Stimulated activated CD4-positive, alpha-beta T cell treated with anti-CD3 and anti-CD28 coated beads, TNF-alpha, amount 100 ng/mL, for 24 hours (primary cell): Measurements from ENCODE around the gene MINDY1.

Experiments
- DNase-seq, 3 experiments: peaks; one replicate each; pipeline ENCODE4 v3.0.0-alpha.2; 2020; ENCODE audit warnings: low read depth in 3 of 3

MINDY1 gene

DNA sequence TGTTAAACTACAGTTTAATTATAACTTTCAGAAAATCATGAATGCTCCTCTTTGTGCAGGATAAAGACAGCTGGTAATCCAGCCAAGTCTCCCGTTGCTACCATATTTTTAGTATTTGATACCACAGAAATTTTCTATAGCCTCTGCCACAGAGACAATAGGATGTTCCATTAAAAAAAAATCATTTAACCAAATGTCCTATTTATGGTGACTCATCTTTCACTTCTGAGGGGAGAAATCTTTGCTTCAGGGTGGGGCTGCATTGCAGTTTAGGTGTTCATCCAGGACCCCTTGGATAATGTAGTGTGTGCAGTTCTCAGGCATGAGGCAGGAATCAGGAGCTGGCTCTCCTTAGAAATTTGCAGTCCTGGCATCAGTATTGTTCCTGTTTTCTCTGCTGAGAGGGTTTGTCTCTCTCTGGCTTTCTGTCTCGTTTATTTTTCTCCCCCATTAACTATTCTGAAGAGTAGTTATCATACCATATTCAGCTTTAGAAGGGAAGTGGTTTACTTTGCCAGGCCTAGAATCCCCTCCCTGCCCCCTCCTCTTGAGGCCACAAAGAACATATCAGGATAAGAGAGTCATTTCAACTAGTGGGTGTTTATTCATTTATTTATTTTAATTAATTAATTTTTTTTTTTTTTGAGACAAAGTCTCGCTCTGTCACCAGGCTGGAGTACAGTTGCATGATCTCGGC lies 4.6 kb upstream of the MINDY1 start:
- no peak for DNase-seq

- no peak for DNase-seq
These were observed 3.6 kb upstream of the MINDY1 start for GRCh38 chr1:151010346-151010726.

- no peak for DNase-seq
These were observed 3.1 kb upstream of the MINDY1 start for GRCh38 chr1:151009674-151010345.

DNA sequence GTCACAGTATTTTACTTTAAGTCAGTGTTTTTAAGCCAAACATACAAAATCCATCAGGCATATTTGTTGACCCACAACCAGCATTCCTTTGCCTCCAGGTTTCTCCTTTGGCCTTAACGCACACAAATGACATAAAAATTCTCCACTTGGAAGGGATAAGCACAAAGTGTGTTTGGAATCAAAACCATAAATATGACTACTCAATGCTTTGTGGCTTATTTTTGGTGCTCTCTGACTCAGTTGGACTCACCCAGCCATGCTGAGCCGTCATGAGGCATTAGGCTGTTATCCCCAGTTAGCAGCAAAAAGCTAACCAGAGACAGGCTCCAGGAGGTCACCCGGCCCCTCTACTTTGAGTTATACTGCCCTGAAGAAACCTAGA lies 2.5 kb upstream of the MINDY1 start:
- DNase-seq: no peak

DNA sequence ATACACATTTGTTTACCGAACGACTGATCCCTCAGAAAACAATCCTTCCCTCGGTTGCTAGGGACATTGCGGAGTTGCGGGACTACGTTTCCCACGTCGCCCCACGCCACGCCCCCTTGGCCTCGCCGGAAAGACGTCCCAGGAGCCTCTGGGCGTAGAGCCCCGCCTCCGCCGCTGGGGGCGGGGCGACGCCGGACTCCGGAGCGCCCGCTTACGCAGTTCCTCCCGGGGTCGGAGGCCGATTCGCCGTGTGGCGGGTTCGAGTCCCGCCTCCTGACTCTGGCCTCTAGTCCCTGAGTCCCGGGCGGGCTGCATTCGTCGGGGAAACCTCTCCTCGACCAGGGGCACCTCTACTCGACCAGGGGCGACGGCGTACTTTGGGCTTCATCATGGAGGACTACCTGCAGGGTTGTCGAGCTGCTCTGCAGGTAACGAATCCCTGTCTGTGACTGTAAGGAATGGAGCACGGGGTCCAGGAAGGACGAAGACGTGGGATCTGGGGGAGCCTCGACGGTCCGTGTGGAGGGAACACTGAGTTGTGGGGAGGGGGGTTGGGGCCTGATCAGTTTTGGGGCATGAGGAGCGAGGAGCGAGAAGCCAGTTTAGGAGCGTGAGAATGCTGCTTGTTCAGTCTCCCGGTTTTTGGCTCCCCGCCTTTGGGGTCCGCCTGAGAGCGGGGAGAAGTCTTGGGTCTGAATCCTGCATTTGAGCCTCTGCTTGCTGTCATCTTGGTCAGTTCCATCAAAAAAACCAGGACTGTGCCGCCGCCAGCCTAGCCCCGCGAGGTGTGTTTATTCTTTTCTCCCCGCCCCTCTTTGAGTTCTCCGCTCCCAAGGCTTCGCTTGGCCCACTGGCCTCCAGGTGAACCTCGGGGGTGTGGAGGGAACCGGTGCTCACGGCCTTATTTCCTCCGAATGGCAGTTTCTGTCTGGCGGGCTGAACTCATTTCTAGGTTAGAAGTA lies 1.8 kb upstream of the MINDY1 start, which contains the start of gene PRUNE1:
PRUNE1 (plus strand) TSS at position 206 of the 962 bp plus-strand sequence; CDS start at position 390, 184 bp downstream.
- peak; percentile 92 to 97 (median 93) for DNase-seq

GRCh38 chr1:151007853-151008243 lies 1.1 kb upstream of the MINDY1 start:
- no peak for DNase-seq

GRCh38 chr1:151005729-151006319 lies 878 bp downstream of the MINDY1 start:
- no peak for DNase-seq

DNA sequence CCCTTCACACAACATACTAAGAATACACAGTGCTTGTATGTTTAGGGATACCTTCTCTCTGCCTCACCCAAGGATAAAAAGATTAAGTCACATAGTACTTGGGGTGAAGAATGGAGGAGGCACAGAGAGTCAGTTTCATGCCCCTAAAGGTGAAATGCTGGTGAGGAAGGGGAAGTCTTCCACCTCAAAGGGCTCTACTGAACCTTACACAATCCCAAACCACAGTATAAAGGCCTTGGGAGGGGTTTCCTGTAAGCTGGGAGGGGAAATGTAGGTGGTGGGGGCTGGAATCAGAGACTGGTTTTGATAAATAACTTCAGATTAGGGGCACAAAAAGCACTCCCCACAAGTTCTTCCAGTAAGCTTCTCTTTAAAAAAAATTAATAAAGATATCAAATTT lies 3.5 kb downstream of the MINDY1 start:
- DNase-seq: no peak

GRCh38 chr1:151002611-151003010 lies 4.1 kb downstream of the MINDY1 start:
- no peak for DNase-seq

DNA sequence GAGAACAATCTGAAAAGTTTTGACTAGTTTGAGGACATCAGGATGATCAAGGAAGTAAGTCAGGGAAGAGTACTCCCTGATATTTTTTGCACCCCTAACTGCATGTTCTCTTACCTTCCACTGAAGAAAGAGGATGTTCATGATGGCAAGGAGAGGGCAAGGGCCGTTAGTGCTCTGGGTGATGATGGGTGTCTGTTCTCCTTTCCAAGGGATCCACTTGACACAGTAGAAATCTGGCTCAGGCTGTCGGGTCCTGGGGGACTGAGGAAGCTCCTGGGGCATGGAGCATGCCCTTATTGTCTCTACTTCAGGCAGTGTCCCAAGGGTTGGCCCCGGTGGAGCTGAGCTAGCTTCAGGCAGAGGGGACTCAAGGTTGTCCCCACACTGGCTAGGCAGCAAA lies 4.7 kb downstream of the MINDY1 start:
- no peak for DNase-seq

DNA sequence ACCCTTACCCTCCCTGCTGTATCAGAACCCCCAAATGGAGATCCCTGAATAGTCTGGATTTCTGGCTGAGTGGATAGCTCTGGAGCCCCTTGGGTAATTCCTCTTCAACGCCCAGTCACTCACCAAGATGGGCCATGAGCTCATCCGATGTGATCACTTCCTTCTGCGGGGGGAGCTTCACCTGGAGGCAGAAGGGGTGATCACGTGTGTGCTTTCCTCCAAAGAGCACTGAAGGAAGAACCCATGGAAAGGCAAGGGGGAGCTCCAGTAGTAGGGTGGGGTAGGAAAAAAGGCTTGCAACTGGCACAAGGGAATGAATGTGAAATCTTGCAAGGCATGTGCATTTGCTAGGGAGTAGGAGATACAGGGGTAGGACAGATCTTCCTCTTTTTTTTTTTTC lies 5.1 kb downstream of the MINDY1 start:
- DNase-seq: no peak

DNA sequence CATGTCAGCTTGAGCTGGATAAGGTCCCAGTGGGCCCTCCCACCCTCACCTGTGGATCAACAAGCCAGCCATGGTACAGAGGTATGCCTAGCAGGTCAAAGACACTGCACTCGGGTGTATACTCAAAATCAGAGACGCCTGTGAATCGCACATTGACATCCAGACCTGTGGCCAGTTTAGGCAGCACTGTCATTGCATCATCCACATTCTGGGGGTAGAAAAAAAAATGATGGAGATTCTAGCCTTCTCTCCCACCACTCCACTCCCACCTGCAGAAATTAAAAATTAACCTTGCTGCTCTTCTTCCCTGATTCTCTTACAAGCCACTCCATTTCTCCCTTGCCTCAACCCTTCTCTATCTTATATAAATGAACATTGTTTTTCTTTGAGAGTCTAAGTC lies 6.3 kb downstream of the MINDY1 start:
- DNase-seq: no peak

- no peak for DNase-seq
These were observed 6.8 kb downstream of the MINDY1 start for GRCh38 chr1:150999926-151000325.

GRCh38 chr1:150999051-150999674 lies 7.5 kb downstream of the MINDY1 start:
- DNase-seq: peak in 1 of 3 experiments; percentile 26

DNA sequence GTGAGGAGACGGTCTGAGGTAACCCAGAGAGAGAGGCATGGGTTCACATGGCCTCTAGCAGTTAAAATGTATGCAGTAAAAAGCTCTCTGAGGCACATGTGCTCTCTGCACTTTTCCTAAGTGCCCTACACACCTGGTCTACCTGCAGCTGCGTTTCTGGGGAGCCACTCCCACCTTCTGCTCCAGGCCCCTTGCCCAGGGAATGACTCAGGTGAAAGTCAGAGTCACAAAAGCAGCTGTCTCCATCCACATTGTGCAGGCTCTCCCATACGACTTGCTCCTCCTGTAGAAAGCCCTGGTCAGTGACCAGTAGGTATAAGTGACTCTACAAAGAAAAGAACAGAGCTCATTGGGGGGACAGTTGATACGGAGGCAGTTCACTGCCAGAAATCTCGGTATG lies 8.8 kb downstream of the MINDY1 start:
- no peak for DNase-seq

- DNase-seq: no peak
These were observed 9.4 kb downstream of the MINDY1 start for GRCh38 chr1:150997126-150997872.

DNA sequence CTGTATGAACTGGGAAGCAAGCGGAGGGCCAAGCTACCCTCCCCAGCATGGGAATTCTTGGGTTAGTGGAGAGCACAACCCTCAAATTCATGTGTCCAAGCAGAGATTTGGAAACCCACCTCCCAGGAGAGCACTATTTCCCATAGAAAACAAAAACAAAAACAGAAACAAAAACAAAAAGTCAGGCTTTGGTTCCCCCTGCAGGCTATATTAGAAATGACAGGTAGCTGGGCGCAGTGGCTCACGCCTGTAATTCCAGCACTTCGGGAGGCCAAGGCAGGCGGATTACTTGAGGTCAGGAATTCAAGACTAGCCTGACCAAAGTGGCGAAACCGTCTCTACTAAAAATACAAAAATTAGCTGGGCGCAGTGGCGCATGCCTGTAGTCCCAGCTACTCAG lies 10.8 kb downstream of the MINDY1 start:
- no peak for DNase-seq

GRCh38 chr1:150995460-150995859 lies 11.2 kb downstream of the MINDY1 start:
- DNase-seq: no peak

DNA sequence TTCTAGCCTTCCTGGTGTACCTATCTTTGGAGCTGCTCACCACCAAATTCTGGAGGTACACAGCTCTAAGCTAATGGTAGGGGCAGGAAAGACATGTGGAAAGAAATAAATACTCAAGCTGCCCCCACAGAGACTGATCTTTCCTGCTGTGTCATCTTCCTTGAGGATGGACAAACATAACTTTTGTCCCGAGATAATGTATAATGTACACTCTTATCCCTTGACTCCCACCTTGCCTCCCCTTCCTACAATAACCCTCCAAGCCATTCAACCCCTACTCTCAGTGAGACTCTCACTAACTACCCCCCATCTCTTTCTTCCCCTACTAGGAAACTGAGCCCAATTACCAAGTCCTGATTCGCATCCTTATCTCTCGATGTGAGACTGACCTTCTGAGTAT lies 12.5 kb downstream of the MINDY1 start:
- no peak for DNase-seq

DNA sequence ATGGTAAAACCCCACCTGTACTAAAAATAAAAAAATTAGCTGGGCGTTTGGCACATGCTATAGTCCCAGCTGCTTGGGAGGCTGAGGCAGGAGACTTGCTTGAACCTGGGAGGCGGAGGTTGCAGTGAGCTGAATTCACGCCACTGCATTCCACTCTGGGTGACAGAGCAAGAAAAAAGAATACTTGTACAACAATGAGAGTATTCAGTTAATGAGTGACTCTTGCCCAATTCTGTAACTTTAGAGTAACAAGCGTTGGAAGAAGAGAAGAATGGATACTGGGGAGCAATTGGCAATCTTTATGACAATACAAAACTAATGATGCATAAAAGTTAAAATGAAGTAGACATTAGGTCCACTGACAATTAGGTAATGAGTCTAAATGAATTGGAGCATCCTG lies 14.1 kb downstream of the MINDY1 start:
- DNase-seq: no peak

- DNase-seq: no peak
These were observed 18.8 kb downstream of the MINDY1 start for GRCh38 chr1:150987924-150988323.
